ENCODE results near the gene CD226. TPM values are rescaled to one million over a fixed set of nuclear protein-coding genes. Genes with fewer than 3 reads are reported as not detected.
A peak's percentile ranks its signal among the peaks of the same experiment; 100 is the strongest.

The CD226 gene
- 1 to 10 TPM; 1.0 to 1.1 TPM for total RNA-seq

DNA sequence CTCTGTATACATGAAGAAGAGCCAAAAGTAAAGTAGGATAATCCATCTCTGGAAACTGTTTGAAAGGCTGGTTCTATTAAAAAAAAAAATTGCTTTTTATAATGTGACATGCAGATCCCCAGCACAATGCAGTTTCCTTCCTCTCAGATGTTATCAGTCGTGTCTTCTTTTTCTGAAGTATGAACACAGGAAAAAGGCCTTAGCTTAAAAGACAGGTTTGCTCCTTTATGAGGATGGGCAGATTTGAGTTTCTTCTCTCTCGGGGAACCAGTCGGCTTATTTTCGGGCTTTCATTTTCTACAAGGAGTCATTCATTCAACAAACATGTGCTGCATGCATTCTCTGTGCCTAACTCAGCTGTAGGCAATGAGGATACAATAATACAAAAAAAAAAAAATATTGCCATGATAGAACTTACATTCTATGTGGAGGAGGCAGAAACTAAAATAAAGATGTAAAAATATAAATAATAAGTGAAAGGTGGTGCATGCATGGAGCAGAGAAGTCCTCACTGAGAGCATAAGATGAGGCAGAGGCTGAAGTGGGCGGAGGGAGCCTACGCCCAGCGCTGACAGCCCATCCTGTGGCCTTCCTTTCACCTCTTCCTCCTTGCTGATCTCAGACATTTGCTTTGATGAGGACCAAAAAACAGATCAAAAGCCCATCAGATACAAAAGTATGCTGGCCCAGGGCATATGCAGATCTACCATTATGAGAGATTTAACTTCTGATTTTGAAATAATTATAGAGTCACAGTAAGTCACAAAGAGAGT lies at the start of gene CD226:
Gene CD226 (minus strand): TSS at position 513 of the 773 bp plus-strand sequence. CDS start 467 bp downstream, at position 46.
- Histone ChIP-seq H3K27me3 (no peaks in the 10 kb centered on the region), H3K27ac (peak within 1 kb of the TSS; percentile 6), H3K9me3 (no peaks in the 10 kb centered on the region), H3K4me1 (no peaks in the 10 kb centered on the region), H3K9ac (ENCODE audit: low read depth in 2 of 2, low read length in 2 of 2) (no peak within 1 kb of the TSS), H3K4me3 (no peak within 1 kb of the TSS), H3K36me3 (no peaks in the 10 kb centered on the region)
- DNase-seq: no peak
- TF ChIP-seq, protein P1, sequence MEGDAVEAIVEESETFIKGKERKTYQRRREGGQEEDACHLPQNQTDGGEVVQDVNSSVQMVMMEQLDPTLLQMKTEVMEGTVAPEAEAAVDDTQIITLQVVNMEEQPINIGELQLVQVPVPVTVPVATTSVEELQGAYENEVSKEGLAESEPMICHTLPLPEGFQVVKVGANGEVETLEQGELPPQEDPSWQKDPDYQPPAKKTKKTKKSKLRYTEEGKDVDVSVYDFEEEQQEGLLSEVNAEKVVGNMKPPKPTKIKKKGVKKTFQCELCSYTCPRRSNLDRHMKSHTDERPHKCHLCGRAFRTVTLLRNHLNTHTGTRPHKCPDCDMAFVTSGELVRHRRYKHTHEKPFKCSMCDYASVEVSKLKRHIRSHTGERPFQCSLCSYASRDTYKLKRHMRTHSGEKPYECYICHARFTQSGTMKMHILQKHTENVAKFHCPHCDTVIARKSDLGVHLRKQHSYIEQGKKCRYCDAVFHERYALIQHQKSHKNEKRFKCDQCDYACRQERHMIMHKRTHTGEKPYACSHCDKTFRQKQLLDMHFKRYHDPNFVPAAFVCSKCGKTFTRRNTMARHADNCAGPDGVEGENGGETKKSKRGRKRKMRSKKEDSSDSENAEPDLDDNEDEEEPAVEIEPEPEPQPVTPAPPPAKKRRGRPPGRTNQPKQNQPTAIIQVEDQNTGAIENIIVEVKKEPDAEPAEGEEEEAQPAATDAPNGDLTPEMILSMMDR (IDR thresholded peaks at IDR 0.05): no peak
- intact Hi-C loops (cut with DNase I): no loop called here

DNA sequence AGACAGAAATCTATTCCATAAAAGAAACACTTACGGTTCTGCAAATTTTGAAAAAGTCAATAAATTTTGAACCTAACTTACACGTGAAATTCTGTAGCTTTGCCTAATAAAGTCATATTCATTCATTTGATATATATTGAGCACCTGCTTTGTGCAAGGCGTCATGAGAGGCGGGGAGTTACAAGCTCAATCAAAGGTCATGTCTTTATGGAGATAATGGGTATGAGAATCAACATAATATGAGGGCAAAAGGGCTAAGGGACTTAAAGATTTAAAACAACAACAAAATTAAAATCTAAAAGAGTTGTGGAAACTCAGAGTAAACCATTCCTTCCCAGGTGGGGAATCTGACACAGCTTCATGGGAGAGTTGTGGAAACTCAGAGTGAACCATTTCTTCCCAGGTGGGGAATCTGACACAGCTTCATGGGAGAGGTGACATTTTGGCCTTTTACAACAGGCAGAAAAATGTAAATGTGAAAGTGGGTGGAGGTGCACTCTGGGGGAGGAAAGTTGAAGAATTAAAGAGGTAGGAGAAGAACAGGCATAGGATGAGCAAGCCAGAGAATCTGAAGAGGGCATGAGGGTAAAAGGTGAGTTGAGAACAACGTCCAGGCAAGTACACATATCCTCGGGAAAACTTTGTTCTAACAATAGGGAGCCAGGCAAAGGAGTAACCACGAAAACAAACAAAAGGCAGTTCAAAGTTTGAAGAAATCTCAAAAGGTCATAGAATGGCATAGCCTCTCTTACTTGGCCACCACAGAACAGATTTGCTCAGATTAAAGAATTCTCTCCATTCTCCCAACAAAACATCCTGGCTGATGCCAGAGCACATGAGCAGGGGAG lies 49.5 kb upstream of the CD226 start:
- Histone ChIP-seq H3K4me1 (no peaks in the 10 kb centered on the region), H3K4me3 (no peak overlapping the region), H3K9ac (ENCODE audit: low read depth in 2 of 2, low read length in 2 of 2) (no peak overlapping the region), H3K27ac (no peak overlapping the region), H3K27me3 (no peaks in the 10 kb centered on the region), H3K36me3 (no peaks in the 10 kb centered on the region), H3K9me3 (no peaks in the 10 kb centered on the region)
- intact Hi-C loops (cut with DNase I): no loop called here
- DNase-seq: no peak
- TF ChIP-seq, protein P1 (IDR thresholded peaks at IDR 0.05): no peak

DNA sequence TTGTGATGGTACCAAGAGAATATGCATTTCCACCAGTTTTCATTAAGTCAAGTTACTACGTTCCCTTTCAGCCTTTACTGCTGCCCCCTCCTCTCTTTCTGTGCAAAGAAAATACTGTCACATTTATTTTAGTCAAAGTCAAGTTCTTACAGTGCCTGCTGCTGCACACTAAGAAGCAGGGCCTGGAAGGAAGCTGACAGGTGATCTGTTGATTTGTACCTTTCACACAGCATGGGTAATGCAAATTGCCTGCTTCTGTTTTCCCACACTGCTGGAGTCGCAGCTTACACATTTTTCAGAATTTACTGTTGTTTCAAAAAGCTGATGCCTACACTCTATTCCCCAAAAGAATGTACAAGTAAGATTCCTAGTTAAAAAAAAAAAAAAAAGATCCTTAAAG lies 48.7 kb upstream of the CD226 start:
- H3K4me1 ChIP-seq: no peaks in the 10 kb centered on the region
- DNase-seq: no peak
- no peak overlapping the region for H3K4me3 ChIP-seq
- intact Hi-C loops (cut with DNase I): no loop called here
- TF ChIP-seq, protein P1 (IDR thresholded peaks at IDR 0.05): no peak
- H3K27me3 ChIP-seq: no peaks in the 10 kb centered on the region
- no peak overlapping the region for H3K9ac ChIP-seq (ENCODE audit: low read depth in 2 of 2, low read length in 2 of 2)
- no peaks in the 10 kb centered on the region for H3K36me3 ChIP-seq
- H3K27ac ChIP-seq: no peak overlapping the region
- H3K9me3 ChIP-seq: no peaks in the 10 kb centered on the region

DNA sequence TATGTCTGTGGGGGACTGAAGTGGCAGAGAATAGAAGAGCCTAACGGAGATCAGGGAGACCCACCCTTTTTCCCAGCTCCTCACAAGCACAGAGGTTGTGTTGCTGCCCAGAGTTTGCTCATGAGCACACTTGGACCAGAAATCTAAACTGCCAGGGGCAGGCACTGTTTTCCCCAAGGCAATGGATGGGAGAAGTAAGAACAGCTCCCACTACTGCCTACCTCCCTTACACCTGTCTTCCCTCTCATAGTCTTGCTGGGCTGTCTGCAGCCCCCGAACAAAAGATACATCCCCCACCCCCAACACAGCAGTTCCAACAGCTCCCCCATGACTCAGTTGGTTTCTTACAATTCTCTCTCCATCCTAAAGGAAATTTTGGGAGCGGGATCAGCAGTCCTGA lies 48.1 kb upstream of the CD226 start:
- TF ChIP-seq, protein P1 (IDR thresholded peaks at IDR 0.05): no peak
- intact Hi-C loops (cut with DNase I): no loop called here
- Histone ChIP-seq H3K4me3 (no peak overlapping the region), H3K36me3 (no peaks in the 10 kb centered on the region), H3K9me3 (no peaks in the 10 kb centered on the region), H3K27me3 (no peaks in the 10 kb centered on the region), H3K4me1 (no peaks in the 10 kb centered on the region), H3K27ac (no peak overlapping the region), H3K9ac (ENCODE audit: low read depth in 2 of 2, low read length in 2 of 2) (no peak overlapping the region)
- no peak for DNase-seq

DNA sequence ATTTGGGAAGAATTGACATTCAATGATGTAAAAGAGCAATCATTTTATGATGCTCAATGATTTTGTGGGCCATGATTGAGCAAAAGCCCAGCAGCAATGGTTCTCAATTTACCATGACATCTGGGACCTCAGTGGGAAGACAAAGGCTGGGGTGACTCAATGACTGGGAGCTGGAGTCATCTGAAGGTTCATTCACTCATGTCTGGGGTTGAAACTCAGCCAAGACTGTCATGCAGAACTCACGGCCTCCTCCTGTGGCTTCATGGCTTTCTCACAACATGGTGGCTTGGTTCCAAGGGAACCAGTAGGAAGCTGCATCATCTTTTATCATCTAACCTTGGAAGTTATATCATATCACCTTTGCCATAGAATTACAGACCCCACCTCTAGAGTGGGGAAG lies 45.1 kb upstream of the CD226 start:
- TF ChIP-seq, protein P1 (IDR thresholded peaks at IDR 0.05): no peak
- Histone ChIP-seq H3K27me3 (no peaks in the 10 kb centered on the region), H3K27ac (no peak overlapping the region), H3K36me3 (no peaks in the 10 kb centered on the region), H3K4me1 (no peaks in the 10 kb centered on the region), H3K9me3 (no peaks in the 10 kb centered on the region), H3K4me3 (no peak overlapping the region), H3K9ac (ENCODE audit: low read depth in 2 of 2, low read length in 2 of 2) (no peak overlapping the region)
- no peak for DNase-seq
- intact Hi-C loops (cut with DNase I): no loop called here
